Dermis blood vessel endothelial cell (primary cell): ENCODE measurements around the gene KLHL35. TPM values are rescaled to one million over a fixed set of nuclear protein-coding genes. Genes with fewer than 3 reads are reported as not detected.
A peak's percentile ranks its signal among the peaks of the same experiment; 100 is the strongest.

Experiments used
- DNase-seq: peaks from one replicate; pipeline ENCODE4 v3.0.0; 2010
- total RNA-seq: library from RNA; depleted of rRNA; stranded (reverse); fragments of >200 nt; gene quantifications from 2 replicates; pipeline ENCODE4 v1.2.3, GENCODE V29; 2014

KLHL35 gene
- total RNA-seq, 1 donor from 2014 or later = 0.85 TPM

DNA sequence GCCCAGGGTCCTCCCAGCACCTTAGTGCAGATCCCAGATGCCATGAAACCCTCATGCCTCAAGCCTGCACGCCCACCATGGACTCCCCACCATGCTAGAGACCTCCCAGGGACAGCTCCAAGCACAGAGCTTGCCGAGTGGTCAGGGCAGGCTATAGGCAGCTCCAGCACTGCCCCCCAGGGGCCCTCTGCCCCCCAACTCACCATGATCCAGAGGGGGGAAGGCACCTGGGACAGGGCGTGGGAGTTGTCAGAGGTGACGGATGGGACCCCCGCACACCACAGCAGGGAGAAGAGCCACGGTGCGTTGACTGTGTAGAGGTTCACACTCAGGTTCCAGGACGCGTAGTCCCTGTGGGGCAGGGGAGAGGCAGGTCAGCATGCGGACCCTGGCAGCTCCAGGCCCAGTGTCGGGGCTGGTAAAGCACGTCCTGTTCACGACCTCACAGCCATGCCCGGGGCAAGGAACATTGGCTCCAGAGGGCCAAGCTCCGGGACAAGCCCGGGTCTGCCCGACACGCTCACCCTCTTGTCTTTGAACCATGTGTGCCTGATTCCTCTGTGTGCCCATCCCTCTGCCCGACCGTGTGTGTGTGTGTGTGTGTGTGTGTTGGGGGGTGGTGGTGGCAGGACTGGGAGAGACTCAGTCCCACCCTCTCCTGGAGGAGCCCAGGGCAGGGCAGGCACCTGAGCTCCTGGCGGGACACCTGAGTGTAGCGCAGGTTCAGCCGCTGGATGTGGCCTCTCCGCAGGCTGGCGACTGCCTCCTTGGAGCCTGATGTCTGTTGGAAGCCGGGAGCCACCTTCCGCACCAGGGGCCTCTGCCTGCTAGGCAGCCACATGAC, 8.2 kb upstream of the KLHL35 start:
- no peak for DNase-seq

DNA sequence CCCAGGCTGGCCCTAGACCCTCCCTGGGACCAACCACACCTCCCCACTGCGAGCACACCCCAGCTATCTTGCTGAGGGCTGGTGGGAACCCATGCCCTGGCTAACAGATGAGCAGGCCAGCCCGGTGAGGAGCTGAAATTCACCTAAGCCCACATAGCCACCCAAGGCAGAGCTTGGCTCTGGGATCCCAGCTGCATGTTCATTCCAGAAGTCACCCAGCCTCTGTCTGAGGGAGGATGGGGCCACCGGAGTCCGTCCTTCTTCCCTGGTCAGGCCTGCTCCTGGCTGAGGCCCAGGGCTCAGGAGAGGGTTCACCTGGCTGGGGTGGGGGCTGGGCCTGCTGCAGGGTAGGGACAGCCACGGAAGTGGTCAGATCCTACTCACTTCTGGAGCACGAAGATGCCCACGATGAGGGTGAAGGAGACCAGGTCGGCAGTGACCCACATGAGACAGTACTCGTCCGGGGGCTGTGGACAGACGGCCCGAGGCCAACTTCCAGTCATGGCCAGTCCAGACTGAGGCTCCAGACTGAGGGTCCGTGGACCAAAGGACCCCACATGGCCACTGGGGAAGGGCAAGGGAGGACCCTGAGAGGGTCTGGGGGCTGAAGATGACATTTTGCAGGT, 6.6 kb upstream of the KLHL35 start:
- DNase-seq = no peak

DNA sequence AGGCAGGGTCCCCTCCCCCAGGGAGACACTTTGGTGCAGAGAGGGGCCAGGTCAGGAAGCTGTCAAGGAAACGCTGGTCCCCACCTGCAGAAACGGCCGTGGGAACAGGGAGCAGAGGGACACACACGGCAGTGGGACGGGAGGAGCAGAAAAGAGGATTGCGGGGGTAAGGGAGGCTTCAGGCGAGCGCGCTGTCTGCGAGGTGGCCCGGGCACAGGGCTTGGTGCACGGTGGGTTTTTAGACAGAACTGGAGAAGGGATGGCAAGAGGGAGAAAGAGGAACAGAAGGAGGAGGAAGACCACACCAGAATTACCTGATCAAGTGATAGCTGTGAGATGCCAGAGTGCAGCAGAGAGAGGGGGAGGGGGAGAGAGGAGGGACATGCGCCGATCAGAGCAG, 6.0 kb upstream of the KLHL35 start:
- DNase-seq = no peak

DNA sequence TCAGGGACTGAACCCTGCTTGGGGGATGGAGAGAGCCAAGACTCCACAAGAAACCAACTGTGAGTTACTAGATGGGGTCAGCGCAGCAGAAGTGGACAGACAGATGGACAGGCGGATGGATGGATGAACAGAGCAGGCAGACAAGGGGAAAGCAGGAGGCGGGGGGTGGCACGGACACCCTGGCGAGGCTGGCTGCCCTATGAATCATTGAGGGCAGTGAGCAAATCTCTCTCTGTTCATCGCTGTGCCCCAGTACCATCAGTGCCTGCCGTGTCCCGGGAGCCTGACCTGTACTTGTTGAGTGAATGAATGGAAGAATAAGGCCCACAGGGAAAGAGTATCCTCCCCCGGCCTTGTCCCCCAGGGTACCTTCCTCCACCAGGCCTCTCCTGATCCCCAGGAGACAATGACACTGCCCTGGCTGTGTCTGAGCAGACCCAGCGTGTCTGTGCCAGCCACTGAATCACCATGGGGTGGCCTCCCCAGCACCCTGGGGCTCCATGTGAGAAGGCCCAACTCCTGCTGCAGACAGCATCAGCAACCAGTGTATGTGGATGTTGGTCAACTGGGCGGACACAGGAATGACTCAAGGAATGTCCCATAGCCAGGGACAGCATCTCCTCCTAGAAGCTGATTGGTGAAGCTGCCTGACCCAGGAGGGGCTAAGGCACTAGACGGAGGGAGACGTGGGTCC, 5.1 kb upstream of the KLHL35 start:
- DNase-seq = no peak

DNA sequence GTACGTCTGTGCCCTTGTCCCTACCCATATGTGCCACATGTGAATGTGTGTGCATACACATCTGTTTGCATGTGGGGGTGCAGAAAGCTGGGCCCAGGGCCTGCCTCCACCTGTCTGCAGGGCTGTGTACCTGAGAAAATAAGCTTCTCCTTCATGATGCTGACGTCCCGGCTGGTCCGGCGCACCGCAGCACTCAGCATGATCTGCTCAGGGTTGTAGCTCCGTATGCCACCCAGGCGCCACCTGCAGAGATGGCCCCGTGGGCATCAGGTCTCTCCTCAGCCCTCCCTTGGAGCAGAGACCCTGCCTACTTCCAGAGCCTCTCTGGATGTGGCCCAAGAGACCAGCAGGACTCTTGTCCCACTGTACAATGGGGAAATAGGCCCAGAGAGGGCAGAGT, 3.8 kb upstream of the KLHL35 start:
- no peak for DNase-seq

DNA sequence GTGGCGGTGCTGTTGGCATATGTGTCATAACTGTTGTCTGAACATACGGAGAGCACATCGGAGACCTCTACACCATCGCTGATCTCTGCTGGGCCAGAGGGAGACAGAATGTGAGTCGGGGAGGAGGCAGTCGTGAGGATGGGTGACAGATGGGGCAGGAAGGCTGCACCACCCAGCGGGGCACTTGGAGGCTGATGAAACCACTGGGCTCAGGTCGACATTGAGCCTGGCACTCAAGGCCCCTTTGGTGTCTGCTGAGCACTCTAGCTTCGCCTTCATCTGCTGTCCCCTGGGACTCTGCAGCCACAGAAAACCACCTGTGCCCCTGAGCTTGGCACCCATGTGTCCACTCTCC, 2.5 kb upstream of the KLHL35 start:
- DNase-seq = no peak

DNA sequence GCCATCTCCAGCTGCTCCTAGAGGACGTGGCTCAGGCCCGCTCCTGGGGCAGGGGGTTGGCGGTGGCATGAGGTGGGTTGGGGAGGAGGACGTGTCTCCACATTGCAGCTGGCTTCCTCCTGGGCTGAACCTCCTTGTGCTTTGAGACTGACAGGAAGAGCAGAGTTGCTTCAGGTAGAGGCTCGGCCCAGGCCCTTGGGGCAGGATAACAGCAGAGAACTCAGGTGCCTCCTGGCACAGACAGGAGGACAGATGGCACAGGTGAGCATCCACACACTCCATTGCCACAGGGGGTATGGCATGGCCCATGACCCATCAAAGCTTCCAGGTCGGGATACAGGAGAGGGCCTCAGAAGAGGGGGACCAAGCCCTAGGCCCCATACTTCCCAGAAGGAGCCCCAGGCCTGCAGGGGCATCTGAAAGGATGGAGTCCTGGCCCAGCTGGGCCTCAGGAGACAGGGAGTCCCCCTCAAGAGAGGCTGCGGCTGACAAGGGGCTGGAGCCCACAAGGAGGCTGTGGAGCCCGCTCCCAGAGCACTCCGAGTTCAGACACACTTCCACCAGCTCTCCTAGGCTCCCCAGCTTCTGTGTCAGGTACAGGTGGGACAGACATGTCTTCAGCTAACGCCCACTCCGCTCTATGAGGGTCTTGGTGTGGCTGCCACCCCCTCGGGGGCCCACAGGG, 2.0 kb upstream of the KLHL35 start:
- DNase-seq = no peak

DNA sequence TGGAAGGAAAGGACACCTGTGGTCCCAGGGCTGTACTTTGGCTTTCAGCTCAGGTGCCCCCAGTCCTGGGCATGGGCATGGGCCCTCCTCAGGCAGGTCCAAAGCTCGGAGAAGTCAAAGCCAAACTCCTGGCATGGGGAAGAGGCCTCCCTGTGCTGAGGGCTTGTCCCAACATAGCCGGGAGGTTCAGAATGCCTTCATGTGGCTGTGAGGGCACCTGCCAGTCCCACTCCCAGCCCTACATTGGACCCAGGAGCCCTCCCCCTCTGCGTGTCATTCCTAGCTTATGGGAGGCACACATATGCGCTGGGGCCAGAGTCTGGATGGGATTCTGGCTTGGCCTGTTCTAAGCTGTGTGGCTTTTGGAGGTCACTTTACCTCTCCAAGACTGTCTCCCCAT, 1.0 kb upstream of the KLHL35 start:
- DNase-seq = no peak

DNA sequence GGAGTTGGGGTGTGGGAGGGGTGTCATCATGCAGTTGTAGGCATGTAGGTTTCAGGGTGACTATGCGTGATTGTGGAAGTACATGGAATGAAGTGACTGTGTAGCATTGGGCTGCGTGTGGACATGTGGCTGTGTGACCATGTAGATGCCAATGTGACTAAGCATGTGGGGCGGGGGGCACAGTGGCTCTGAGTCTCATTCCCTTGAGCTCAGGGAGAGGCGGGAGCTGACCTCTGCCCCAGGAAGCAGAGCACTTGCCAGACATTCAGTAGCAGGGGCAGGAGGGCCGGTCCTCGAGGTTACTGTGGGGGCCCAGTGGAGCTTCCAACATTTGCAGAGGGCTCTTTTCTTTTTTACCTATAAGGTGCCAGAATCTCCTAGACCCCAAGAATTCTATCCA, 440 bp upstream of the KLHL35 start:
- no peak for DNase-seq

DNA sequence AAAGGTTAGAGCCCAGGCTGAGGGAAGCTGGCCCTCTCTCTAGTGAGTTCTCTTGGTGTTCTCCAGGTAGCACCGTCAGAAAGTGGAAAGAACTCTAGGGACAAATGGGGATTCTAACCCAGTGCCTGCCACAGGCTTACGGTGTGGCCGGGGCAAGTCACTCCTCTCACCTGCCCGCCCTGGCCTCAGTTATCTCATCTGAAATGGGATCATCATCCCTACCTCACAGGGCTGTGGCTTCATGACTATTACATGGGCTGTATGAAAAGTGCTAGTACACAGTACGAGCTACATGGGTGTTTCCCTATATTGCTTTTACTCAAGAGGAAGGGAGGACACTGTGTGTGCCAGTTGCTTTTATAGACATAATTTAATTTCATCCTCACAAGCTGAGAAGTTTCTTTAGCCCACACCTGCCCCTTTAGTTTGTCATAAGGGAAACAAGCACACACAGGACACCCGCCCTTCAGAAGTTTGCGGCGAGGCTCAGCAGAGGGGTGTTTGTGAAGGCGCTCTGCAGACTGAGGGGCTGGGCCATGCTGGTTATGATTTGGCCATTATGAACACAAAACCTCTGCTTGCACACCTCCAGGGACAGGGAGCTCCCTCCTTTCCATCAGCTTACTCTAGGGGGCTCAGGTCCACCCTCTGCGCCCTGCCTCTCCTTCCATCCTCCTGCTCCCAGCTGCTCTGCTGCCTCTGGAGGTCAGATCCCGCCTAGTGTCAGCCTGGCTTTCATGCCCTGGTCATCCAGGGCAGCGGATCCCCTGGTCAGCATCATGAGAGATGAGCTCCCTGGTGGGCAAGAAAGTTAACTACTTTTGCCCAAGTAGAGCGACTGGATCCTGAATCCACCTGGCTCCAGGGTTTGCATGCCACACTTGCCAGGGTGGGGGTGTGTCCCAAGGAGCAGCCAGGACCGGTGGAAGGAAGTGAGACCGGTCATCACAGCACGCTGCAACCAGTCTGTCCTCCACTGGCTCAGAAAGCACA, 1.2 kb downstream of the KLHL35 start:
- DNase-seq = peak; percentile 21

DNA sequence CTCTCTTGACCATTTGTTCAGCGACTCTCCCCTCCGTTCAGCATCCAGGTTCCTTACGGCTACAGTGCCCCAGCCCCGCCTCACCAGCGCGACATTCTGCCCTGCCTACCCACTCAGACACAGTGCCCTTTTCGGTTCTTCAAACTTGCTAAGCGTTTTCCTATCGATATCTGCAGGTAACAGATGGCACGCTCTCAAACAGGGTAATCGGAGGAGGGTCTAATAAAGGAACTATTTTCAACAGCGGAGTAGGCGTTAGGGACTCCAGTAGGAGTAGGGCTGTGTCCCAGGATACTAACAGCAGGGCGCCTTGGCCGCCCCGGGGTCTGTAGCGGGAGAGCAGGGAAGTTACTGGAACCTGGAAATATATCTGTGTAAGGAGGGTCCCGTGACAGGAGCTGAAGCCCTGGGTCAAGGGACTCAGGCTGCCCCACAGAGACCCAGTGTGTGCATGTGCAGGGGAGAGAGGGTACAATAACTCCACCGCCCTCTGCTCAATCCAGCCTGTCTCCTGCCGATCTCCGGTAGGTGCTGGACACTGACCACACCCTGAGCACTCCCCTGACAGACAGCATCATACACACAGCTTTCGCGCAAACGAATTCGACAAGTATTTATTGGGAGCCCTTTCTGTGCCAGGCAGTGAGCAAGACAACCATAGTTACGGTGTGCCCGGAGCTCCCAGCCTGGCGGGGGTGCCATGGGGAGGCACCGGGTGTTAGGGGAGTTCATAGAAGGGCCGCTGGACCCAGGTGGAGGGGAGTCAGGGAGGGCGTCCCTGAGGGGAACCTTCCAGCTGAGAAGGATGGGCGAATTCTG, 2.1 kb downstream of the KLHL35 start:
- DNase-seq = no peak

DNA sequence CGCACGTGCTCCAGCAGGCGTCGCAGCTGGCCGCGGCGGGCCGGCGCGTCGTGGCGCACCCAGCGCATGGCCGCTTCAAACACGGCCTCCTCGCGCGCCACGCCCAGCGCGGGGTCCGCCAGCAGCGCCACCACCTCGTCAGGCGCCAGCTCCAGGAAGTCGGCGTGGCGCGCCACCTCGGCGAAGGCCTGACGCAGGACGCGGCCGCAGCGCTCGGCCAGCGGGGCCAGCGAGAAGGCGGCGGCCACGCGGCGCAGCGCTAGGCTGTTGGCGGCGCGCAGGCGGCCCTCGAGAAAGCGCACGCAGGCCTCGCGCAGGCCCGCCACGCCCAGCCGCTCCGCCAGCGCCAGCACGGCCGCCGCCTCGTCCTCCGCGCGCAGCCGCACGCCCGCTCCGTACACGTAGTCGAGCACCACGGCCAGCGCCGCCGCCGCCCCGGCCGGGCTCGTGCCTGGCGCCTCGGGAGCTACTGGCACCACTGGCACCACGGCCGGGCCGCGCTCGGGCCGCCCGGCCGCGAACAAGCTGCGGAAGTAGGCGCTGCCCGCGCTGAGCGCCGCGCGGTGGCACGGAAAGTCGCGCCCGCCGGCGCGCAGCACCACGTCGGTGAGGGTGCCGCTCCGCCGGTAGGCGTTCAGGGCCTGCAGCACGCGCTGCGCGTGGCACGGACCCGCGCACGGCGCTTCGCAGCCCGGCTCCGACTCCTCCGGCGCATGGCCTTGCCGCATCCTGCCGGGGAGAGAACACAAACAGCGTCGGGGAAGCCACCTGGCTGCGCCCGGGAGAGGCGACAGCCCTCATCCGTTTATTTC, 2.9 kb downstream of the KLHL35 start:
- DNase-seq = peak; percentile 76

DNA sequence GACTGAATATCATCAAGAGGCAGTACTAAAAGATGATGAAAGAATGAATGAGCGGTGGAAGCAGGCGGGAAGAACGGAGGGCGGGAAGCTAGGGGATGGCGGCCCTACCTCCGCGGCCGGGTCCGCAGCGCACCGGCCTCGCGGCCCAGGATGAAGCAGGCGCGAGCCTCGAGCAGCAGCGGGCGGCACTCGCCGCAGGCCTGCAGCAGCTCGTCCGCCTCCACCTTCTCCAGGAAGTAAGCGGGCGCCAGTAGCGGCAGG, 3.4 kb downstream of the KLHL35 start:
- DNase-seq = no peak

DNA sequence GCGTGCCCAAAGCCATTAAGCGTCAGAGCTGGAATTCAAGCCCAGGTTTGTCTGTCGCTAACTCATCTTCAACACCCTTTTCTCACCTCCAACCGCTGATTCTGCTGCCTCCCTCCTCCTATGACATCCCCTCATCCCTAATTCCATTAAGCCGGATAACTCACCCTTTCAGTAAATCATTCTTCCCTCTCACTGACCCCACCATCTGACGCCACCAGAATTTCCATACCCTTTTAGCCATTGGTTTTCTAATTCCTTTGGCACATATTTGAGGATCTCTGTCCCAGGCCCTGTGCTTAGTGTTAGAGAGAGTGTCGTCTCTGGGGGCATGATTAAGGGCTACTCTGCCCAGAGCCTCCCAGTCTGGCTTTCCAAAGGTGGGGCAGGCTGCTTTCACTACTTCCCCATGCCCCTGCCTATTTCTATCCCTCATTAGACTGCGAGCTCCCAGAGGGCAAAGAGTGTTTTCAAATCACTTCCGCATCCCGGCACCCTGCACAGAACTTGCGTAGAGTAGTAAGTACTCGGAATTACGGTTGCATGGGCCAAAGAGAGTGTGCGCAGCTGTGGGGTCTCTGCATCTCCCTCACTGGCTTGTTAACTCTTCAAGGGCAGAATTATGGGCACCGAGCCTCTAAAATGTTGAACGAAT, 3.9 kb downstream of the KLHL35 start:
- DNase-seq = no peak

DNA sequence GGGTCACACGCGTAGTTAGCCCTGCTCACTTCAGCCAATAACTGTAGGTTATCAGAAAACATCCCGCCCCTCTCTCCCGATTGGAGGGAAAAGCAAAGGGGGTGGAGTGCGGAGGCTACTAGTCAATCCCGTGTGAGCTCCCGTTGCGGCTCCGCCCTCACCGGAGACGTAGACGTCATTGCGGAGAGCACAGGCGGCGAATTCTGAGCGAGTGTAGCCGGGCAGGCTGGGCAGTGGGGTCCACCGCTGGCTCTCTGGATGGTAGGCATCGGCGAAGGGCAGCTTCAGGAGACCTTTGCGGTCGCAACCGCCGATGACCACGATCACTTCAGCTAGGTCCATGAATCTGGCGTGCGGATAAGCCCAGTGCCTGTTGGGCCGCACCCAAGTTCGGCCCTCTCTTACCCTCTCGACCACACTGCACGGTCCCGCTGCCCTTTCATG, 4.7 kb downstream of the KLHL35 start:
- DNase-seq = peak; percentile 96

DNA sequence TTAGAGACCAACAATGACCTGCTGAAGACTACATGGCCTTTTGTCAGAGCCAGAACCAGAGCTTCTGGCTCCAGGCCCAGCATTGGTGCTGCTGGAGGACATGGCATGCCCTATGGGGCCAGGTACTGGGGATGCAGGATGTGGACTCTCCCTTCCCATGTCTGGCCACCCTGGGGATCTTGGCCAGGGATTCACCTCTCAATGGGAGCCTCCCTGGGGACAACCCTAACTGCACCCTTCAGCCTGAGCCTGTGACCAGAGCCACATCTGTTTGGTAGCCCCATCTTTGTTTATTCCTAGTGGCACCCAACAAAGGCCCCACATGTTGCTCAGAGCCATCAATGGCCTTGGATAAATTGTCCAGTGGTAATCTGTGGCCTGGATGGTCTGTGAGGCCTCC, 5.8 kb downstream of the KLHL35 start:
- DNase-seq = no peak

DNA sequence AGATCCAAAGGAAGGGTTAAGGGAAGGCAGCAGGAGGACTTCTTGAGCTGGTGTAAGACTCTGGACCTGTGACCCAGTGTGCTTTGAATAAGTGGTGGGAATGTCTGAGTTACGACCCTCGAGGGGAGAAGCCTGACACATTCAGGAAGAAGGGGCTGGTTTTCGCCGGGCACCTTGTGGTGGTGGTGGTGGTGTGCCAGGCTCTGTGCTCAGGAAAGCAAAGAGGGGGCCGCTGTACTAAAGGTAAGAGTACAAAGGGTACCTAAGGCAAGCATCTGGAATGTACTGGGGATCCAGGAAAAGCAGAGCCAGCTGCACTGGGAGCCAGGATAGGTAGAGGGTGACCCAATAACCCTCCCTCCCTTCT, 6.3 kb downstream of the KLHL35 start:
- DNase-seq = no peak

DNA sequence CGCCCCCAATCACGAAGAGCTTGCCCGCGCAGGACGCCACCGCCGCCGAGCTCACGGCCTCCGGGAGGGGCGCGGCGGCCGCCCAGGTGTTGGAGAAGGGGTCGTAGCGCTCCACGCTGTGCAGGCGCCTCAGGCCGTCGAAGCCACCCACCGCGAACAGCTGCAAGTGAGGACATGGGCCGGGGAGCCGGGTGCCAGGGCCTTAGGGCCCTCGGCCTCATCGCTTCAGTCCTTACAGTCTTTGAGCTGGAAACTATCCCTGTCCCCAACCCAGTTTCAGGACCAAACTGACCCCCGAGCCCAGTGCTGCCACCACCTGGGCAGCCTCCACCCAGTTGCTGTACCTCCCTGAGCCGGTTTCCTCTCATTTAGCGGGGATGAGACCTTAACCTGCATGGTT, 7.6 kb downstream of the KLHL35 start:
- peak; percentile 32 for DNase-seq

DNA sequence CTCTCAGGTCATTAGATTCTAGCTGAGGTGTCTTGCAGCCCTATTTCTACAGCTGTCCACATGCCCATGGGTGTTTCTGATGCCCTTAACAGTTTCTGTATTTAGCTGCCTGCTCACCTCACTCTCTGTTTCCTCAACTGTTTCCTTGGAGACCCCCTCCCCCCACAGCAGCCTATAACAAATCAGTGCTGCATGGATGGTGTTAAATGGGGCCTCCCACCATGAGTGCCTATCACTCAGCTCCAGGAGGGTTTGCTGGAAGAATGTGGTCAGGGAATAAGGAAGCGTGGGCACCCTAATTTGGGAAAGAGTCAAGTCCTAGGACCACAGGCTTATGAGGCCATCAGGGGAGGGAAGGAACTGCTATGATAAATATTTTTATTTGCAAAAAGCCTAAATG, 8.6 kb downstream of the KLHL35 start:
- DNase-seq = no peak

DNA sequence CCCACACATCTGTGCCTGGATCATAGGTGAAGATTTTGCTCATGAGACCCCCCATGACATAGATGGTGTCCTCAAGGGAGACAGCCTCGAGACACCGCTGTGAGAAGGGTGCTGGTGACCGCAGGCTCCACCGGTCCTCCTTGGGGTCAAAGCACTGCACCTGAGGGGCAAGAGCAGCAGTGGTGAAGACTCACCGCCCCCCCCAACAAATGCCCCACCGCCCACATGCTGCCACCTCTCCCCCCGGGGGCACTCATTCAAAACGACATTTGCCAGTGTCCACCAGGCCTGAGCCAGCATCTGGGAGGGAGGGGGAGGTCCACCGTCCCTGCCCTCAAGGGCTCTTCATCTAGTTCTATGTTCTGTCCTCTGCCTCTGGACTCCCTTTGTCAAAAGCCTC, 9.3 kb downstream of the KLHL35 start:
- no peak for DNase-seq
